GM15510 (cell line): ENCODE measurements around the gene WNT10A.

Experiments used
- POLR2A ChIP-seq: IDR thresholded peaks from 3 replicates; pipeline ENCODE4 v1.6.1; 2011; ENCODE audit warnings: borderline replicate concordance; ENCODE audit not compliant: insufficient read length; ENCODE audit errors: extremely low read depth

The WNT10A gene

GRCh38 chr2:218880102-218880858 lies at the start of gene WNT10A:
Gene WNT10A (plus strand): TSS chr2:218880852. CDS start chr2:218880996, 144 bp downstream.
- TF ChIP-seq POLR2A, result peak; percentile 61

- TF ChIP-seq POLR2A, result no peak
Measured at GRCh38 chr2:218831378-218831990, 49.2 kb upstream of the WNT10A start, which contains the start of gene PRKAG3. Gene PRKAG3 (minus strand): TSS chr2:218831803.

GRCh38 chr2:218832081-218832480 lies 48.6 kb upstream of the WNT10A start:
- no peak for TF ChIP-seq POLR2A

- no peak for TF ChIP-seq POLR2A
Measured at GRCh38 chr2:218832520-218832919, 48.1 kb upstream of the WNT10A start.

- no peak for TF ChIP-seq POLR2A
Measured at GRCh38 chr2:218833023-218833609, 47.5 kb upstream of the WNT10A start.

GRCh38 chr2:218834685-218835084 lies 46.0 kb upstream of the WNT10A start:
- TF ChIP-seq POLR2A, result no peak

GRCh38 chr2:218837495-218837894 lies 43.2 kb upstream of the WNT10A start:
- no peak for TF ChIP-seq POLR2A

GRCh38 chr2:218839430-218839829 lies 41.2 kb upstream of the WNT10A start:
- TF ChIP-seq POLR2A, result no peak

GRCh38 chr2:218839888-218840287 lies 40.8 kb upstream of the WNT10A start:
- no peak for TF ChIP-seq POLR2A

GRCh38 chr2:218849721-218850120 lies 30.9 kb upstream of the WNT10A start:
- TF ChIP-seq POLR2A, result no peak

- TF ChIP-seq POLR2A, result no peak
Measured at GRCh38 chr2:218850796-218851195, 29.9 kb upstream of the WNT10A start.

GRCh38 chr2:218851286-218851685 lies 29.4 kb upstream of the WNT10A start:
- no peak for TF ChIP-seq POLR2A

- no peak for TF ChIP-seq POLR2A
Measured at GRCh38 chr2:218852911-218853667, 27.6 kb upstream of the WNT10A start.

- TF ChIP-seq POLR2A, result no peak
Measured at GRCh38 chr2:218853766-218854165, 26.9 kb upstream of the WNT10A start.

GRCh38 chr2:218854860-218855259 lies 25.8 kb upstream of the WNT10A start:
- no peak for TF ChIP-seq POLR2A
